GM12891 (cell line): ENCODE measurements around the gene PANK4.

Source experiments
- DNase-seq: peaks from one replicate; pipeline ENCODE4 v3.0.0; 2011; ENCODE audit warnings: low spot score; ENCODE audit not compliant: insufficient read length
- FAIRE-seq: peaks from 2 replicates; lab custom pipeline; 2011; peaks lifted over from hg19 to GRCh38; lab: Jason Lieb, UNC
- PAX5 ChIP-seq: IDR thresholded peaks from 2 replicates; pipeline ENCODE4 v1.6.1; 2011; ENCODE audit warnings: low read length, moderate library complexity, mild to moderate bottlenecking; ENCODE audit not compliant: insufficient read depth, severe bottlenecking
- POLR2A ChIP-seq: IDR thresholded peaks from 2 replicates; pipeline ENCODE4 v1.6.1; 2011; ENCODE audit warnings: low read depth, low read length, control low read depth
- POLR2AphosphoS5 ChIP-seq: IDR thresholded peaks from 2 replicates; pipeline ENCODE4 v1.6.1; 2011; ENCODE audit warnings: low read depth, low read length, control low read depth
- POU2F2 ChIP-seq: IDR thresholded peaks from 2 replicates; pipeline ENCODE4 v1.6.1; 2011; ENCODE audit warnings: low read depth, mild to moderate bottlenecking, control low read depth, low read length, moderate library complexity
- SPI1 ChIP-seq: IDR thresholded peaks from 2 replicates; pipeline ENCODE4 v1.6.1; 2011; ENCODE audit warnings: low read depth, low read length, control low read depth
- TAF1 ChIP-seq: IDR thresholded peaks from 2 replicates; pipeline ENCODE4 v1.6.1; 2011; ENCODE audit warnings: low read depth, low read length, control low read depth

PANK4 gene

GRCh38 chr1:2506007-2506860 is 20.2 kb downstream of the PANK4 start:
- FAIRE-seq, result no peak
- DNase-seq, result no peak
- TF ChIP-seq PAX5 (no peak), SPI1 (no peak), TAF1 (no peak), POLR2A (no peak), POU2F2 (no peak), POLR2AphosphoS5 (no peak)

GRCh38 chr1:2505461-2505994 is 20.9 kb downstream of the PANK4 start:
- DNase-seq (no peak), FAIRE-seq (no peak)
- TF ChIP-seq POLR2AphosphoS5, result no peak
- no peak for TF ChIP-seq POLR2A
- TF ChIP-seq POU2F2, result no peak
- no peak for TF ChIP-seq TAF1
- TF ChIP-seq SPI1, result no peak
- TF ChIP-seq PAX5, result no peak

GRCh38 chr1:2504949-2505272 is 21.5 kb downstream of the PANK4 start:
- TF ChIP-seq PAX5, result no peak
- TF ChIP-seq POLR2AphosphoS5, result no peak
- no peak for TF ChIP-seq POLR2A
- no peak for TF ChIP-seq SPI1
- TF ChIP-seq POU2F2, result no peak
- TF ChIP-seq TAF1, result no peak
- FAIRE-seq (no peak), DNase-seq (no peak)

- FAIRE-seq, result no peak
- no peak for DNase-seq
- TF ChIP-seq PAX5 (no peak), POLR2A (no peak), SPI1 (no peak), TAF1 (no peak)
Observed at GRCh38 chr1:2504225-2504948, 22.0 kb downstream of the PANK4 start.

- FAIRE-seq, result no peak
- no peak for TF ChIP-seq SPI1
- TF ChIP-seq PAX5, result no peak
- TF ChIP-seq POLR2A, result no peak
- no peak for TF ChIP-seq POU2F2
- TF ChIP-seq TAF1, result no peak
- no peak for TF ChIP-seq POLR2AphosphoS5
- no peak for DNase-seq
Observed at GRCh38 chr1:2503554-2504224, 22.7 kb downstream of the PANK4 start.

GRCh38 chr1:2502661-2503553 is 23.5 kb downstream of the PANK4 start:
- no peak for FAIRE-seq
- no peak for TF ChIP-seq POU2F2
- TF ChIP-seq POLR2A, result no peak
- TF ChIP-seq SPI1, result no peak
- no peak for DNase-seq

GRCh38 chr1:2502210-2502609 is 24.2 kb downstream of the PANK4 start:
- FAIRE-seq (no peak), DNase-seq (no peak)
- TF ChIP-seq POU2F2 (no peak), SPI1 (no peak), TAF1 (no peak), POLR2AphosphoS5 (no peak), POLR2A (no peak), PAX5 (no peak)

- DNase-seq, result no peak
- FAIRE-seq, result no peak
- TF ChIP-seq POU2F2 (no peak), PAX5 (no peak)
Observed at GRCh38 chr1:2501820-2502119, 24.6 kb downstream of the PANK4 start.
